GM21717 (cell line): ENCODE results near the gene PDYN.

ENCODE experiments used
- ATAC-seq: cut with Tn5 transposase; IDR thresholded peaks from one replicate; pipeline ENCODE4 v1.9.1; 2021; ENCODE audit warnings: mild to moderate bottlenecking, moderate library complexity; ENCODE audit not compliant: unreplicated experiment

The PDYN gene

GRCh38 chr20:1995531-1996310 is 1.9 kb upstream of the PDYN start:
- ATAC-seq = no peak

GRCh38 chr20:1994627-1995026 is 769 bp upstream of the PDYN start:
- no peak for ATAC-seq

- ATAC-seq = no peak
Measured at GRCh38 chr20:1992359-1993110, 1.3 kb downstream of the PDYN start.

- no peak for ATAC-seq
Measured at GRCh38 chr20:1987826-1988225, 6.0 kb downstream of the PDYN start.

- ATAC-seq = no peak
Measured at GRCh38 chr20:1983301-1983700, 10.6 kb downstream of the PDYN start.

- ATAC-seq = no peak
Measured at GRCh38 chr20:1982686-1983085, 11.2 kb downstream of the PDYN start.

GRCh38 chr20:1979106-1979778 is 14.6 kb downstream of the PDYN start:
- ATAC-seq = no peak

GRCh38 chr20:1975291-1975690 is 18.6 kb downstream of the PDYN start:
- ATAC-seq = no peak

GRCh38 chr20:1973601-1974440 is 20.0 kb downstream of the PDYN start:
- ATAC-seq = no peak

GRCh38 chr20:1971893-1972586 is 21.8 kb downstream of the PDYN start:
- no peak for ATAC-seq

GRCh38 chr20:1968964-1969363 is 24.9 kb downstream of the PDYN start:
- no peak for ATAC-seq

GRCh38 chr20:1965520-1966351 is 28.1 kb downstream of the PDYN start:
- peak; percentile 61 for ATAC-seq

GRCh38 chr20:1964659-1965405 is 29.0 kb downstream of the PDYN start:
- ATAC-seq = no peak

- ATAC-seq = no peak
Measured at GRCh38 chr20:1964061-1964460, 29.8 kb downstream of the PDYN start.

GRCh38 chr20:1961374-1961773 is 32.5 kb downstream of the PDYN start:
- no peak for ATAC-seq

- no peak for ATAC-seq
Measured at GRCh38 chr20:1959156-1959555, 34.7 kb downstream of the PDYN start.

- no peak for ATAC-seq
Measured at GRCh38 chr20:1958426-1958825, 35.4 kb downstream of the PDYN start.

- ATAC-seq = no peak
Measured at GRCh38 chr20:1955217-1955616, 38.6 kb downstream of the PDYN start.

- no peak for ATAC-seq
Measured at GRCh38 chr20:1953621-1954020, 40.2 kb downstream of the PDYN start.
